ENCODE measurements around the gene MAP4K3.
"Not testable (repeated sequence)": the region's sequence is repeated elsewhere in the genome, so short reads cannot be mapped to it uniquely, and the experiment has no call there.

Gene MAP4K3

DNA sequence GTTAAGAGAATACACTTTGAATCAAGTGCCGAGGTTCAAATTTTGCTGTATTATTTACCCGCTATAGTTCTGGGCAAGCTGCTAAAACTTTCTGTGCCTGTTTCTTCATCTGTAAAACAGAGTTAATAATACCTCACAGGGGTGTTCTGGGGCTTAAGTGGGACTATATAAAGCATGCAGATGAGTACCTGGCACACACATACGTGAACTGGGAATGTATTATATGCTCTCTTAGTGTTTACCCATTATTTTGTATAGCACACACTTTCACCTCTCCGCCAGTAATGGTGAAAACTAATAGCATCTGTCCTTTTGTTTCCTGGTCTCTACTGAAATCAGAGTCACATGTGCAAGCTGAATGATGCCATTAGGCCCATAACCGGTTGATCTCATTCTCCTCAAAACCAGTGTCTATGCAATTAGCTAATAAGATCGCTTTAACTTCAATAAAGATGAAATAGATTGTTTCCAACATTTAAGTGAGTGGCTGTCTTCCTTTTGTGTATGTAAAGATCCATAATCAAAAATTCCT lies 189.5 kb downstream of the MAP4K3 start (continued):
- TF ChIP-seq ZNF48 (tag by site-specific recombination; IDR thresholded peaks at IDR 0.05) = no peak
- TF ChIP-seq ZNF354C (tag by site-specific recombination; IDR thresholded peaks at IDR 0.05; ENCODE audit: borderline replicate concordance, low read depth) = no peak
- no peak for TF ChIP-seq ZNF302 (tag by site-specific recombination; IDR thresholded peaks at IDR 0.05; ENCODE audit: low read depth)
- TF ChIP-seq ZNF76 (tag by site-specific recombination; IDR thresholded peaks at IDR 0.05; ENCODE audit: borderline replicate concordance, low read depth) = no peak
- no peak for TF ChIP-seq ZNF792 (tag by site-specific recombination; IDR thresholded peaks at IDR 0.05)
- no peak for TF ChIP-seq ZNF140 (tag by site-specific recombination; IDR thresholded peaks at IDR 0.05)
- no peak for TF ChIP-seq ZNF335 (tag by site-specific recombination; conservative IDR thresholded peaks at IDR 0.05)

DNA sequence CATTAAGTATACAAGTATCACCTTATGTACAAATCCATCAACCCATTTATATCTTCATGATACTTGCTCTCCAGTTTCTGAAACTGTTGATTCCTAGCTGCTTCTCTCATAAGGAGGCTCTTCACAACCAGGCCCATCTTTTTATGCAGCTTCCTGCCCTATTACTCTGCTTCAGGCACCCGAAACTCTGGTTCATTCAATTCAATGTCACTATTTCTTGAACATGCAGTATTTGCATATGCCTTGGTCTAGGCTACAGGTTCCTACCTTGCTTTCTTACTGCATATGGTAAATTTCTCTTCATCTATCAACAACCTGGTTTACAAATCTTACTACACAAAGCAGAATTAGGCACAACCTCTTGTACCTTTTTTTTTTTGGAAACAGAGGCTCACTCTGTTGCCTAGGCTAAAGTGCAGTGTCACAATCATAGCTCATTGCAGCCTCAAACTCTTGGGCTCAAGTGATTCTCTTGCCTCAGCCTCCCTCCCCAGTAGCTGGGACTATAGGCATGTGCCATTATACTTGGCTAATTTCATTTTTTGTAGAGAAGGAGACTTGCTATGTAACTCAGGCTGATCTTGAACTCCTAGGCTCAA lies 190.6 kb downstream of the MAP4K3 start:
- Histone ChIP-seq H3K27ac (ENCODE audit: extremely low read depth, low read depth, low read length) (no peak overlapping the region), H3K4me3 (ENCODE audit: low read depth, low read length) (no peak overlapping the region), H3K4me1 (ENCODE audit: control insufficient read depth, insufficient read depth, low read length) (no peaks in the 10 kb centered on the region), H3K36me3 (ENCODE audit: control insufficient read depth in 2 of 2, insufficient read depth in 1 of 2, low read length in 2 of 2) (peaks cover 3 to 18% of the 10 kb centered on the region in 2 experiments; a peak in 2 of 3 replicates), H3K9me3 (ENCODE audit: control insufficient read depth, insufficient read depth, low read depth, low read length) (no peaks in the 10 kb centered on the region)
- TF ChIP-seq ZNF558 (tag by site-specific recombination; IDR thresholded peaks at IDR 0.05) (no peak), MYNN (tag by site-specific recombination; IDR thresholded peaks at IDR 0.05; ENCODE audit: borderline replicate concordance) (no peak), ZNF404 (tag by site-specific recombination; IDR thresholded peaks at IDR 0.05) (no peak), ZNF24 (tag by site-specific recombination; IDR thresholded peaks at IDR 0.05) (no peak), ZNF626 (tag by site-specific recombination; IDR thresholded peaks at IDR 0.05) (no peak), TRIM28 (IDR thresholded peaks at IDR 0.05; ENCODE audit: borderline replicate concordance, low read length) (no peak), ZNF169 (tag by site-specific recombination; IDR thresholded peaks at IDR 0.05) (no peak)
- TF ChIP-seq, protein P1, sequence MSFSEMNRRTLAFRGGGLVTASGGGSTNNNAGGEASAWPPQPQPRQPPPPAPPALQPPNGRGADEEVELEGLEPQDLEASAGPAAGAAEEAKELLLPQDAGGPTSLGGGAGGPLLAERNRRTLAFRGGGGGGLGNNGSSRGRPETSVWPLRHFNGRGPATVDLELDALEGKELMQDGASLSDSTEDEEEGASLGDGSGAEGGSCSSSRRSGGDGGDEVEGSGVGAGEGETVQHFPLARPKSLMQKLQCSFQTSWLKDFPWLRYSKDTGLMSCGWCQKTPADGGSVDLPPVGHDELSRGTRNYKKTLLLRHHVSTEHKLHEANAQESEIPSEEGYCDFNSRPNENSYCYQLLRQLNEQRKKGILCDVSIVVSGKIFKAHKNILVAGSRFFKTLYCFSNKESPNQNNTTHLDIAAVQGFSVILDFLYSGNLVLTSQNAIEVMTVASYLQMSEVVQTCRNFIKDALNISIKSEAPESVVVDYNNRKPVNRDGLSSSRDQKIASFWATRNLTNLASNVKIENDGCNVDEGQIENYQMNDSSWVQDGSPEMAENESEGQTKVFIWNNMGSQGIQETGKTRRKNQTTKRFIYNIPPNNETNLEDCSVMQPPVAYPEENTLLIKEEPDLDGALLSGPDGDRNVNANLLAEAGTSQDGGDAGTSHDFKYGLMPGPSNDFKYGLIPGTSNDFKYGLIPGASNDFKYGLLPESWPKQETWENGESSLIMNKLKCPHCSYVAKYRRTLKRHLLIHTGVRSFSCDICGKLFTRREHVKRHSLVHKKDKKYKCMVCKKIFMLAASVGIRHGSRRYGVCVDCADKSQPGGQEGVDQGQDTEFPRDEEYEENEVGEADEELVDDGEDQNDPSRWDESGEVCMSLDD (tag by site-specific recombination; IDR thresholded peaks at IDR 0.05) = no peak
- POLR2A ChIA-PET = no interaction called here
- CTCF ChIA-PET = interaction anchor here (0.6 to 1.5 kb wide), 3 partner anchors 17 to 203 kb away, joined by 3 to 4 read pairs (median 3); no protein-coding TSS in a partner anchor

DNA sequence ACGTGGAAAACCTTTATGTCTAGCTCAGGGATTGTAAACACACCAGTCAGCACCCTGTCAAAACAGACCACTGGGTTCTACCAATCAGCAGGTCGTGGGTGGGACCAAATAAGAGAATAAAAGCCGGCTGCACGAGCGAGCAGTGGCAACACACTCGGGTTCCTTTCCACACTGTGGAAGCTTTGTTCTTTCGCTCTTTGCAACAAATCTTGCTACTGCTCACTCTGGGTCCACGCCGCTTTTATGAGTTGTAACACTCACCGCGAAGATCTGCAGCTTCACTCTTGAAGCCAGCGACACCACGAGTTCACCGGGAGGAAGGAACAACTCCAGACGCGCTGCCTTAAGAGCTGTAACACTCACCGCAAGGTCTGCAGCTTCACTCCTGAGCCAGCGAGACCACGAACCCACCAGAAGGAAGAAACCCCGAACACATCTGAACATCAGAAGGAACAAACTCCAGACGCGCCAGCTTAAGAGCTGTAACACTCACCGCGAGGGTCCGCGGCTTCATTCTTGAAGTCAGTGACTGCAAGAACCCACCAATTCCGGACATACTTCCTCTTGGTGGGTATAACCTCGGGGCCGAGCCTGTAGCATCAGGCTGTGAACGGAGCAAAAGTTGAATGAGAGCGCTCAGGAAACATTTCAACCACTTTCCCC lies 192.0 kb downstream of the MAP4K3 start:
- H3K9me3 ChIP-seq (ENCODE audit: control insufficient read depth, insufficient read depth, low read depth, low read length); POLR2A ChIA-PET; H3K4me1 ChIP-seq (ENCODE audit: control insufficient read depth, insufficient read depth, low read length); H3K36me3 ChIP-seq (ENCODE audit: control insufficient read depth in 2 of 2, insufficient read depth in 1 of 2, low read length in 2 of 2); H3K27ac ChIP-seq (ENCODE audit: extremely low read depth, low read depth, low read length); H3K4me3 ChIP-seq (ENCODE audit: low read depth, low read length): not testable (repeated sequence)
- CTCF ChIA-PET = interaction anchor here (1.3 to 1.5 kb wide), 2 partner anchors 16 to 26 kb away, joined by 4 read pairs; no protein-coding TSS in a partner anchor

DNA sequence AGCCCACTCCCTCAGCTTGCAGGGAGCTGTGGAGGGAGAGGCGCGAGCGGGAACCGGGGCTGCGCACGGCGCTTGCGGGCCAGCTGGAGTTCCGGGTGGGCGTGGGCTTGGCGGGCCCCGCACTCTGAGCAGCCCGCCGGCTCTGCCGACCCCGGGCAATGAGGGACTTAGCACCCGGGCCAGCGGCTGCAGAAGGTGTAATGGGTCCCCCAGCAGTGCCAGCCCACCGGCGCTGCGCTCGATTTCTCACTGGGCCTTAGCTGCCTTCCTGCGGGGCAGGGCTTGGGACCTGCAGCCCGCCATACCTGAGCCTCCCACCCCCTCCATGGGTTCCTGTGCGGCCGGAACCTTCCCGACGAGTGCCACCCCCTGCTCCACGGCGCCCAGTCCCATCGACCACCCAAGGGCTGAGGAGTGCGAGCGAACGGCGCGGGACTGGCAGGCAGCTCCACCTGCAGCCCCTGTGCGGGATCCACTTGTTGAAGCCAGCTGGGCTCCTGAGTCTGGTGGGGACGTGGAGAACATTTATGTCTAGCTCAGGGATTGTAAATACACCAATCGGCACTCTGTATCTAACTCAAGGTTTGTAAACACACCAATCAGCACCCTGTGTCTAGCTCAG lies 192.7 kb downstream of the MAP4K3 start:
- H3K36me3 ChIP-seq (ENCODE audit: control insufficient read depth in 2 of 2, insufficient read depth in 1 of 2, low read length in 2 of 2); H3K27ac ChIP-seq (ENCODE audit: extremely low read depth, low read depth, low read length); H3K4me1 ChIP-seq (ENCODE audit: control insufficient read depth, insufficient read depth, low read length); POLR2A ChIA-PET; CTCF ChIA-PET; H3K4me3 ChIP-seq (ENCODE audit: low read depth, low read length); H3K9me3 ChIP-seq (ENCODE audit: control insufficient read depth, insufficient read depth, low read depth, low read length): not testable (repeated sequence)
